HG02763 (cell line): ENCODE results near the gene RANBP9.
A peak's percentile ranks its signal among the peaks of the same experiment; 100 is the strongest.

Source experiments
- ATAC-seq: cut with Tn5 transposase; IDR thresholded peaks from one replicate; pipeline ENCODE4 v1.9.1; 2021; ENCODE audit warnings: mild to moderate bottlenecking, moderate library complexity; ENCODE audit not compliant: unreplicated experiment

Gene RANBP9

DNA sequence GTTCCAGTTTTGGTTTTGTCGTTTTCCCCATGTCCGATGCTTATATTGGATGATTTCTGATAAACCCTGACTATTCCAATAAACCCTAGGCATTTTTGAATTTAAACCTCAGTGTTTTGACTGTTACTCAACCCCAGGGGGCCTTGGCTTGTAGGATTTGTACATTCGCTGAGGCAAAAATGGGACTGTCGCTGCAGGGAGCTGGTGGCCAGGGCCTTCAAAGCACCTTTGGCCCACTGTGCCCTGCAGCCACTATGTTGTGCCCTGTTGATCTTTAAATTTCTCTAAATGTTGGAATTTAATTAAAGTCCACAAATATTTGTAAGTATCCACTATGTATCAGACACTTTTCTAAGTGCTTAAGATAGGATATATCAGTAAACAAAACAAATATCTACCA is 106.0 kb downstream of the RANBP9 start:
- no peak for ATAC-seq

DNA sequence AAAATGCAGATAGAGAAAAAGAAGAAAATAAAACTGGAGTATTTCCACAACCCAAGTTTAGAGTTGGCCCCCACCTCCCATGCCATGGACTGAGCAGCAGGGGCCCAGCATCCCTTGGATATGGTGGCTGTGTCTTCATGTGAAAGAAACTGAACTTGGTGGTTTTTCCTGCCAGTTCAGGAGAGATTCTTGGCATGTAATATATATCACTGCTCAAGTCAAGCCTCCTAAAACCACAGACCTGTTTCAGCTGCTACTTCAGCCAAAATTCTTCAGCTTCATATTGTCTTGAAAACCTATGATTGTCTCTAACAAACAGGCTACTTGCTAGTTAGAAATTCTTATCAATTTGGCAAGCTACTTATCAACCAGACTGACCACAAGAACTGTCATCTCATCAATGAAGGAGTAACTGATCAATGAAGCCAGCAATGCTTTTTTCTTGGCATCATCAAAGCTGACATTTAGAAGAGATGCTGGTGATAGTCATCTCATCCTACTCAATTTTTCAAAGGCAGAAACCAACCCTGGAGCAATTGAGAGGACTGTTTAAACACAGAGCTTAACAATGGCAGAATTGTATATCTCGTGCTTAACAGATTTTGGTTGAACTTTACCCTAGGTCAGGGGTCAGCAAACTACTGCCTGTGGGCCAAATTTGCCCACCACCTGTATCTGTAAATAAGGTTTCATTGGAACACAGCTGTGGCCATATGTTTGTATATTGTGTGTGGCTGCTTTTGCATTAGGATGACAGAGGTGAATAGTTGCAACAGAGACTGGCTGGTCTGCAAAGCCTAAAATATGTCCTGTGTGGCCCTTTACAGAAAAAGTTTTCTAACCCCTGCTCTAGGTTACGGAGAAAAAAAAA is 106.9 kb downstream of the RANBP9 start:
- ATAC-seq, result no peak

DNA sequence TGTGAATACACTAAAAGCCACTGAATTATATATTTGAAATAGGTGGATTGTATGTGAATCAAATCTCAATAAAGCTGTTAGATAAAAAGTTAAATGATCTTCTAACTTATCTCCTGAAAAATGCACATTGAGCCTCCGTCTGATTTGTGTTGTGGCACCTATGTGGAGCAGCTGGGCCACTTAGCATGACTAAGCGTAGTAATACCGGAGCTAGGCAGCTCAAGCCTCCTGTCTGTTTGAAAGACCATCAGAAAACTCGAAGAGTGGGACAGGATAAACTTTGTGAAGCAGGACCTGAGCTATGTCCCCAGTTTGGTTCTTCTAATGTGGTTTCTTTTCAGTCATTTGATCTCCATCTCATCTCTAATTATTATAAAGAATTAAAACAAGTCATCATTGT is 107.5 kb downstream of the RANBP9 start:
- no peak for ATAC-seq

- no peak for ATAC-seq
Observed at GRCh38 chr6:13600036-13600435, 111.6 kb downstream of the RANBP9 start.

GRCh38 chr6:13597073-13597472 is 114.6 kb downstream of the RANBP9 start:
- ATAC-seq, result no peak

- ATAC-seq, result no peak
Observed at GRCh38 chr6:13593720-13594119, 117.9 kb downstream of the RANBP9 start.

DNA sequence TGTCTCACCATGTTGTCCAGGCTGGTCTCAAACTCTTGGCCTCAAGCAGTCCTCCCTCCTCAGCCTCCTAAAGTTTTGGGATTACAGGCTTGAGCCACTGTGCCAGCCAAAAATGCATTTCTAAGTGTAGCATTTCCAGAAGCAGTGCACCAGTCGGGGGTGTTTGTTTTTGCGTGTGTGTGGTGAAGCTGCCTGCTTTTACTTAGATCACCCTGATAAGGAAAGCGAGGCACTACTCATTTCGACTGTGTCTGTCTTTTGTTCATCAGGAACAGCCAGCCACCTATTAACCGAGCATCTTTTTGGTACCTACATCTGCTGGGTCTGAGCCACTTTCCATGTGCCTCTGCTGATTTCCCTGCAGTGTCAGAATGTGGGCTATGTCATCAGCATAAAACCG is 118.5 kb downstream of the RANBP9 start:
- ATAC-seq, result no peak

GRCh38 chr6:13591205-13591921 is 120.3 kb downstream of the RANBP9 start:
- no peak for ATAC-seq

DNA sequence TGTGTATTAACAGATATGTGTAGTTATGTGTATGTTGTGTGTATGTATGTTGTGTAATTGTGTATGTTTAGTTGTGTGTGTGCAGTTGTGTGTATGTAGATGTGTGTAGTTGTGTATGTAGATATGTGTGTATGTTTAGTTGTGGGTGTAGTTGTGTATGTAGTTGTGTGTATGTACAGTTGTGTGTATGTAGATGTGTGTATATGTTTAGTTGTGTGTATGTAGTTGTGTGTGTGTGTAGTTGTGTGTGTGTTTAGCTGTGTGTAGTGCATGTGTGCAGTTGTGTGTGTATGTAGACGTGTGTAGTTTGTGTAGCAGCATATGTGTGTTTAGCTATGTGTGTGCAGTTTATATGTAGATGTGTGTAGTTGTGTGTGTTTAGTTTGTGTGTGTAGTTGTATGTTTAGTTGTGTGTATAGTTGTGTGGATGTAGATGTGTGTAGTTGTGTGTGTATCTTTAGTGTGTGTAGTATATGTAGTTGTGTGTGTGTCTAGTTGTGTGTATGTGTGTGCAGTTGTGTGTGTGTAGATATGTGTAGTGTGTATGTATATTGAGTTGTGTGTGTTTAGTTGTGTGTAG is 121.0 kb downstream of the RANBP9 start:
- ATAC-seq, result no peak

- no peak for ATAC-seq
Observed at GRCh38 chr6:13589801-13590200, 121.8 kb downstream of the RANBP9 start.

DNA sequence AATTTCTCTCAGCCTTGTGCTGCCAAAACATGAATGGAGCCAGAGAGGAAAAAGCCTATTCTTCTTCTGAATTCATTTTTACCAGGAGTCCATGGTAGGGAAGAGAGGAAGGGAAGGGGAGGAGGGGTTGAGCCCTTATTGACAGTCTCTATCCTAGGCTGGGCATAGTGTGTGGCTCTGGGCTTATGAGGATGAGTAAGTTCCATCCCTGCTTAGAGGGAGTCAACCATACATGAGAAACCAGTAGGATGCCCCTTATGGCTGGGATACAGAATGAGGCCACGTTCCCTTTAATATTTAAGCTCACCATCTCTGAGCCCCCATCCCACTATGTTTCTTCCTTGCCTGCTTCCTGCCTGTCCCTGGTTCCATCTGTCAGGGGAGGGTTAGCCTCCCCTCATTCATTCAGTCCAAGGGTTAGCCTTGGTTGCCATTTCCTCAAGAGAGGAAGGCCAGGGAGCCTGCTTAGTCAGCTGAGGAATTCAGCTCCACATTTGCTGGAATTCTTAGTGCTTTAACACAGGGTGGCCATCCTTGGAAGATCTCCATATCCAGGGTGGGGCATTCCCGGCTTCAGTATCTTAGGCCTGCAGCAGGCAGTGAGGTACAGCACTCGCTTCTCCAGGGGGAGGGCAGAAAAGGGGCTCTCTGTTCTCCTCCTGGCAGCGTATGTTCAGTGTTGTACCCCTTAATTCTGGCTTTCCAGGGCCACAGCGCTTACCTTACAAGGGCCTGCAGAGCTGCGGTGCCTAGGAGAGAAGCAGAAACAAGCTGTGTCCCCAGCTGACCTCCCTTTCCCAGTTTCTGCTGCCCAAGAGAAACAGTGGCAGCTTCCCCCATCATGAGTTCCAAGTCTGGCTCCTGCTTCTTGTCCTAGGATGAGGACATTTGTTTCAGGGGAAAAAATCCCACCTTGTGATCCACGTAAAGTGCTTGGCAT is 124.8 kb downstream of the RANBP9 start:
- no peak for ATAC-seq

DNA sequence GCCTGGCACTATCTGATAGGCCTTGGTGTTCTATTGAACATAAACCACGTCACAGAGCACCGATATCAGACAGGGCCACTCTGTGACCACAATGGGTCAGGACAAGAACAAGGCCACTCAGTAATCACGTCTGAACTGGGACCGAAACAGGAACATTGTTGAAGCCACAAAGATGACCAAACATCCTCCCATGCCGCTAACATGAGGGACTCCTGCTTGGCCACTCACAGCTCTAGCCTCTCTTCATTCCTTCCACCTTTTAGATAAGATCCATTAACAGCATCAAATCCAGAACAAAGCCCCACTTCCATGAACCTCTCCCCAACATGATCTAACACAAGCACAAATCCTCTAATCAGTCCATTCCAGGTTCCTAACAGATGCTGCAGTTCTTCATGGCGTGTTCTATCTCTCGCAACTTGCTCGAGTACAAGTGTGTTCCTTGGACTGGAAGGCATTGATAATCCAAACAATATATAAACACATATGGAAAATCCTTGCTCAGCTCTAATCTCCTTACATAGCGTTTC is 129.9 kb downstream of the RANBP9 start:
- no peak for ATAC-seq

DNA sequence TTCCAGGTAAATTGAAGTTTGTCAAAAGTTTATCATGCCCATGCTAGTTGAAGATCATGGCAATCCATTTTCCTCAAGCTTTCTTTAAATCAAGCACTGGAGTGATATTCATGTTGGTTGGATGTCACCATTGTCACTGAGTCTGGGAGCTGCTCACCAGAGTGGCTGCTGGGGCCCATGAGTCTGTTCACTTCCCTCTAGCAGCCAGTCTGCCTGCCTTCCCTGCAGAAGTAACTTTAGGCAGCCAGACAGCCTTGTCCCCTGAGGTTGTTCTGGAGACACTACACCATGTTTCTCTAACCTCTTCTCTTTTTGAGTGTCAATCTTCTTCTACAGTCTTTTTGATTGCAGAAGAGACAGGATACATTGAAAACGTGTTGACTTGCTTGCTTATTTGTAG is 131.7 kb downstream of the RANBP9 start:
- no peak for ATAC-seq

DNA sequence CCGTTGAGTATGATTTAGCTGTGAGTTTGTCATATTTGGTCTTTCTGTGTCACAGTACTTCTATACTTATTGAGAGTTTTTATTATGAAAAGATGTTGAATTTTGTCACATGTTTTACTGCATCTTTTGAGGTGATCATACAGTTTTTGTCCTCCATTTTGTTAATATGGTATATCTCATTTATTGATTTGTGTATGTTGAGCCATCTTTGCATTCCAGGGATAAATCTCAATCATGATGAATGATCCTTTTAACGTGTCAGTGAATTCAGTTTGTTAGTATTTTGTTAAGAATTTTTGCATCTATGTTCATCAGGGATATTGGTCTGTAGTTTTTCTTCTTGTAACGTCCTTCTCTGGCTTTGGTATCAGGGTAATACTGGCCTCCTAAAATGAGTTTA is 133.7 kb downstream of the RANBP9 start:
- ATAC-seq, result no peak

GRCh38 chr6:13576017-13576416 is 135.6 kb downstream of the RANBP9 start:
- ATAC-seq, result no peak

DNA sequence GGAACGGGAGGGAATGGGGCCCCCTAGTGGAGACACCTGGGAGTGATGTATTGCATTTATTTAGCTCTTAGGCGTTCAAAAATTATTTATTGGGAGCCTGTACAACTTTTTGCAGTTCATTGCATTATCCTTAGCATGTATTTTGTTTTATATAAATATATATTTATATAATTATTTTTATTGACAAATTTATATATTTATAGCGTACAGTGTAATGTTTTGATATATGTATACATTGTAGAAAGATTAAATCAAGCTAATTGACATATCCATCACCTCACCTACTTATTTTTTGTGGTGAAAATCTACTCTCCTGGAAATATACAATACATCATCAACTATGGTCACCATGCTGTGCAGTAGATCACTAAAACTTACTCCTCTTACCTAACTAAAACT is 136.3 kb downstream of the RANBP9 start:
- ATAC-seq, result no peak

GRCh38 chr6:13574571-13575376 is 136.9 kb downstream of the RANBP9 start, which contains the start of gene SIRT5:
Gene SIRT5, plus strand, starts transcription at chr6:13574601. Its CDS starts 9,510 bp downstream, at chr6:13584111.
- peak; percentile 55 for ATAC-seq

DNA sequence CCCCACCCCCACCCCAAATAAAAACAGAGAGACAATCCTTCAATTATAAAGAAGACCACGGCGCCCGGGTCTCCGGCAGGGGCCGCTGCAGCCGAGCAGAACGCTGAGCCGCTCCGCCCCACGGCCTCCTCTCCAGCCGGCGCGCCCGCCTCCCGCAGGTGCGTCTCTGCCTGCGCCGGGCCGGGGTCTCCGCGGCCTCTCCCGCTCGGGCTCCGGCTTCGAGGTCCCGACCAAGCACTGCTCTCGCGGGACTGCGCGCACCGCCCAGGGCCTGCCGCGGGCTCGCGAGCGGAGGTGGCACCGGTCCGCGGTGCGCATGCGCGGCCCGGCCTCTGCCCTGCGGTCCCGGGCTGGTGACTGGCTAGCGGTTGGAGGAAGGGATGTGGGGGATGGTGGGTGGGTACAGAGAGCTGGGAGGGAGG is 137.5 kb downstream of the RANBP9 start:
- peak; percentile 84 for ATAC-seq

DNA sequence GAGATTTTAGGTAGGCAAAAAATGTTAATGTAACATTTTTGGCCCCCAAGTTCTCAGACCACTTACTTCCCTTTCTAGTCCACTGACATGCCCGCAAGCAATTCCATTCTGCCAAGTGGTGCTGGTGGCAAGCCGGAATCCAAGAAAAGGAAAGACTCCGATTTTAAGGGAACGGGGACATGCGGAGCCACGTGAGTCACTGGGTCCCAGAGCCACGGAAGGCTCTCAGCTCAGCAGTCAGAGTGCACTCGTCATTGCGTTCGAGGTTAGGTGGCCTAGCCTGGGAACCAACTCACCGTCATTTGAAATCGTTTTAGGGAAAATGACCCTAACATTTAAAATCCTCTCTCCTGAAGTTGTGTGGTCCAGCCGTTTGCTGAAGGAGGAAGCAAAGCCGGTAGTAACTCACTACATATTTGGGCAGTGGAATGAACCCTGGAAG is 137.9 kb downstream of the RANBP9 start:
- ATAC-seq, result no peak
